AG04449 (cell line): Measurements from ENCODE around the gene SRPK1.

Experiments
- CTCF ChIA-PET: fragments of 350-600 bp; formaldehyde crosslinking; extraction: SDS; loops from one replicate; lab custom pipeline; 2021; ENCODE audit warnings: antibody characterized with exemption; lab: Yijun Ruan, JAX
- POLR2A ChIA-PET: fragments of 400-600, 350-600 bp; formaldehyde crosslinking; extraction: SDS; loops from one replicate; lab custom pipeline; 2020; ENCODE audit warnings: antibody characterized with exemption, inconsistent platforms; lab: Yijun Ruan, JAX
- DNase-seq: peaks from one replicate; pipeline ENCODE4 v3.0.0-alpha.2; 2010; ENCODE audit warnings: low read depth, low spot score
- H3K4me3 ChIP-seq: 2 replicates; pipeline ENCODE4 v1.5.1; 2011; ENCODE audit warnings: low read depth, mild to moderate bottlenecking, control low read depth, low read length
- TF ChIP-seq, protein P1 (sequence below): IDR thresholded peaks from one replicate; pipeline ENCODE4 v1.5.1; 2011; ENCODE audit warnings: mild to moderate bottlenecking, moderate library complexity, low read length, control low read depth, inconsistent platforms; ENCODE audit not compliant: insufficient read depth; ENCODE audit errors: missing control alignments

The SRPK1 gene

DNA sequence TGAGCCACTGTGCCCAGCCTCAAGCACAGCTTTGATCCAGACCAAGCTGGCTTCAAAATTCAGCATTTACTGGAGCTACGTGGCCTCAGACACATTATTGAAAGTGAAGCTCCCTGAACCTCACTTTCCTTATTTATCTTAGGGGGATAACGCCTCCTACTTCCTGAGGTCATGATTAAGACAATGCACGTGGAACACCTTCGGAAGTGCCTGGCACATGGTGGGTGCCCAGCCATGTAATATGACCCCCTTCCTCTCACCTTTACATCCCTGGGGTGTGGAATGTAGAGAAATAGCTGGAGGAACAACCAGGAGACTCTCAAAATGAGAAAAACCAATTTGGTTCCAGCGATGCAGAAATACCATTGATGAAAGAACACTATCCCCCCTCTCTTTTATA is 122.2 kb downstream of the SRPK1 start:
- CTCF ChIA-PET = interaction anchor here (0.8 to 3.7 kb wide), 4 partner anchors 11 to 297 kb away, joined by 3 to 33 read pairs (median 3); no protein-coding TSS in a partner anchor
- POLR2A ChIA-PET = interaction anchor here (1.6 kb wide), 1 partner anchor 11 kb away, joined by 6 read pairs; no protein-coding TSS in a partner anchor
- DNase-seq = no peak
- TF ChIP-seq, protein P1, sequence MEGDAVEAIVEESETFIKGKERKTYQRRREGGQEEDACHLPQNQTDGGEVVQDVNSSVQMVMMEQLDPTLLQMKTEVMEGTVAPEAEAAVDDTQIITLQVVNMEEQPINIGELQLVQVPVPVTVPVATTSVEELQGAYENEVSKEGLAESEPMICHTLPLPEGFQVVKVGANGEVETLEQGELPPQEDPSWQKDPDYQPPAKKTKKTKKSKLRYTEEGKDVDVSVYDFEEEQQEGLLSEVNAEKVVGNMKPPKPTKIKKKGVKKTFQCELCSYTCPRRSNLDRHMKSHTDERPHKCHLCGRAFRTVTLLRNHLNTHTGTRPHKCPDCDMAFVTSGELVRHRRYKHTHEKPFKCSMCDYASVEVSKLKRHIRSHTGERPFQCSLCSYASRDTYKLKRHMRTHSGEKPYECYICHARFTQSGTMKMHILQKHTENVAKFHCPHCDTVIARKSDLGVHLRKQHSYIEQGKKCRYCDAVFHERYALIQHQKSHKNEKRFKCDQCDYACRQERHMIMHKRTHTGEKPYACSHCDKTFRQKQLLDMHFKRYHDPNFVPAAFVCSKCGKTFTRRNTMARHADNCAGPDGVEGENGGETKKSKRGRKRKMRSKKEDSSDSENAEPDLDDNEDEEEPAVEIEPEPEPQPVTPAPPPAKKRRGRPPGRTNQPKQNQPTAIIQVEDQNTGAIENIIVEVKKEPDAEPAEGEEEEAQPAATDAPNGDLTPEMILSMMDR = no peak
- no peak overlapping the region for H3K4me3 ChIP-seq

DNA sequence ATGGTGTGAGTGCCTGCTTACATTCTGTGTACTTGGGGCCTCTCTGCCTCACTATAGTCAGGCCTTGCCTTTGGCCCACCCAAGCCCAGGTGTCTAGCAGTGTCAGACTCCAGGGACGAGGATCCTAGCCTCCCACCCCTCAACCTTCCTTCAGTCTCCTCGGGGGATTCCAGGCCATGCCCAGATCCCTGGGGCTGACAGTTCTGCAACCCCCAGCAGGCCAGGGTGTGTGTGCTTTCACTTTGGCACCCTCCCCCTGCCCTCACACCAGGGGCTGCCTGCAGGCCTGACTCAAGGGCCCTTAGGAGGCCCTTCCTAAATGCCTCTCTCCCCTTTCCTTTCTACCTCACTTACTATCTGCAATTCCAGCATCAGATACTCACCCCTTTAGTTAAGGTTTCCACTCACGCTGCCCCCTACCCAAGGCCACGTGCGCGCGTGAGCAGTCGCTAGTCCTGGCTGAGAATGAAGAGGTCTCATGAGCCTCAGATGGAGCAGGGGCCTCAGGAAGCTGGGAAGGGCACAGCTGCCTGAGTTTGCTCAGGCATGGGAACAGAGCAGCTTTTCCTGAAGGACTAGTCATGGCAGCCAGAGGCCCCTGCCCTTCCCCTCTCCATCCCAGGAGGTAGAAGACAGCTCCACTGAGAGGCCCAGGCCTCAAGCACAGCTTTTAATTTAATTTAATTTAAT is 122.9 kb downstream of the SRPK1 start:
- no peak for DNase-seq
- TF ChIP-seq, protein P1 = no peak
- H3K4me3 ChIP-seq = no peak overlapping the region
- ChIA-PET CTCF (interaction anchor here (0.8 to 3.7 kb wide), 4 partner anchors 10 to 298 kb away, joined by 3 to 33 read pairs (median 3); no protein-coding TSS in a partner anchor), POLR2A (interaction anchor here (0.6 to 1.6 kb wide), 2 partner anchors 10 to 36 kb away, joined by 3 to 6 read pairs; no protein-coding TSS in a partner anchor)

DNA sequence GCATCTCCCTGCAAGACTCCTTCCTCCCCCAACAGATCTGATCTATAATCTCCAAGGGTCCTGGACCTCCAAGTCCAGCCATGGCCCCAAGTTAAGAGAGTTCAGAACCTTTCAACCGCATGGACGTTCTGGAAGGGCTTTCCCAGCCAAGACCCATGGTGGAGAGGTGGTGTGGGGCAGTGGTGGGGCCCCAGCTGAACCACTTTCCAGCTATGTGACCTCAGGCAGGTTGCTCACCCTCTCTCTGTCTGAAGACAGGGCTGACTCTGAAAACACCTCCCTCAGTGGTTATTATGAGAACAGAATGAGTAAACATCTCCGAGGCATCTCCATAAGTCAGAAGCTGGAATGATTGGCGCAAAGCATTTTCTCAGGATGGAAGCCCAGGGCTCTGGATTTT is 124.7 kb downstream of the SRPK1 start:
- DNase-seq = no peak
- TF ChIP-seq, protein P1 = no peak
- H3K4me3 ChIP-seq = no peak overlapping the region
- POLR2A ChIA-PET = interaction anchor here (0.6 kb wide), 1 partner anchor 477 kb away, joined by 4 read pairs; no protein-coding TSS in a partner anchor
- CTCF ChIA-PET = interaction anchor here (1.6 to 3.7 kb wide), 2 partner anchors 8 to 39 kb away, joined by 4 to 33 read pairs; no protein-coding TSS in a partner anchor

DNA sequence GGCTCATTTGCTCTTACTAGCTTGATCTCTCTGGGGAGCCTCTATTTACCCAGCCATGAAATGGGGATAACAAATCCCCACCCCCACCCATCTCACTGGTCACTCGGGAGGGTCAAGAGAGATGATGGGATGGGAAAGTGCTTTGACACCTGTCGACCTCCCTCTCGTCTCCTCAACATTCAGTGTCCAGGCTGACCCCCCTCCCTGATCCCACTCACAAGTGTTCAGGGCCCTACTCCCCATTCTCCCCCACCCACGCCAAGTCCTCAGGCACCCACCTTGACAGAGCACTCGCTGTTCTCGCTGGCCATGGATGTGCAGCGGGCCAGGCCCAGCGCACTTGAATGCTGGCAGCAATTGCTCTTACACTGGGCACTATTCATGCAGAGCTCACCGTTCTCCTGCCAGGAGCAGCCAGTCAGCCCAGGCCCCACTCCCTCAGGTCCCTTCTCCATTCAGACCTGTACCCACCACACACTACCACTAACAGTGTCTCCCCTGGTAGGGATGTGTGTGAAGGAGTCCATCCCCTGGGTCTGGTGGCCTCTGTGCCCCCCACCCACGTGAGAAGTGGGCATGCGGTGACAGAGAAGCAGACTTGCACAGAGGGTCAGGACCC is 125.3 kb downstream of the SRPK1 start:
- ChIA-PET POLR2A (no interaction called here), CTCF (no interaction called here)
- TF ChIP-seq, protein P1 = no peak
- H3K4me3 ChIP-seq = no peak overlapping the region
- no peak for DNase-seq

DNA sequence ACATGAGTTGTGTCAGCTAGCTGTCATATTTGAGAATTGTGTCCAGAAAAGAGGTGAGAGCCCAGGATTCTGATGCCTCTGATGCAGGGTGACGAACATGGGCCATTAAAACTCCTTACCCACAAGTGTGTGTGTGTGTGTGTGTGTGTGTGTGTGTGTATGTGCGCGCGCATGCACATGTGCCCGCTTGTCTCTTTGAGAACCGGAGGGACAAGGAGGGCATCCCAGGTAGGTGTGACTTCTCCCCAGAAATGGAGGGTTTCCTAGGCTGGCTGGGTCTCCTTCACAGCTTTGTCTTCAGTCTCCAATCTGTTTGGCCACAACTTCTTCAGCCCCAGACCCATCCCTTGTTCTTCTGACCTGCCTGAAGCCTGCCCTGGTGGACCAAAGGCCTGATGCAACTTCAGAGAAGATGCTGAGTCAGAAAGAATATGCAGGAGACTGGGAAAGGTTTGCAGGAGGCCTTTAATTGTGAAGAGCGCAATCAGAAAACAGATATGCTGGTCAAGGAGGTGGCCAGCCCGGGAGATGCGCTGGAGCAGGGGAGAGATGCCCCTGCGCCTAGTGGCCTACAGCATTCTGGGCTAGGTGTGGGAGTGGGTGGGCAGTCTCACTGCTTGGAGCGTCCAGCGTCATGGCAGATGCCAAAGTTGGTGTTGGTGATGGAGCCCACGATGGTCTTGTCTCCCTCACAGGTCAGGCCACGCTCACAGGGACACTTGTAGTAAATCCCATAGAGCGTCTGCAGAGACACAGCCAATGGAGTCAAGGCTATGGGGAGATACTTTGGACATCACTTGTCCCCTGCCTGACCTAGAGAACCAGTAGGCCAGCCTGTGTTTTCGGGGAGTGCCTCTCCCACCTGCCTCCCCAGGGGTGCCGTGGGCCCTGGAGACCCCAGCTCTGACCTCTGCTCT is 126.1 kb downstream of the SRPK1 start:
- DNase-seq = no peak
- CTCF ChIA-PET = no interaction called here
- POLR2A ChIA-PET = interaction anchor here (0.6 kb wide), 1 partner anchor 1667 kb away, joined by 3 read pairs; no protein-coding TSS in a partner anchor
- TF ChIP-seq, protein P1 = no peak
- H3K4me3 ChIP-seq = no peak overlapping the region
